Activated CD8-positive, alpha-beta memory T cell treated with anti-CD3 and anti-CD28 coated beads, Interleukin-2, amount 50 U/mL, for 24 hours (primary cell): ENCODE data around the gene HUS1.
"Not testable (repeated sequence)": the region's sequence is repeated elsewhere in the genome, so short reads cannot be mapped to it uniquely, and the experiment has no call there.

ENCODE experiments used
- DNase-seq: peaks from one replicate; pipeline ENCODE4 v3.0.0-alpha.2; 2020; ENCODE audit errors: extremely low read depth

Gene HUS1

GRCh38 chr7:47979145-47979831, at the start of gene HUS1:
Gene HUS1, minus strand, starts transcription at chr7:47979615. Its CDS starts 96 bp downstream, at chr7:47979519.
- peak; percentile 81 for DNase-seq

- no peak for DNase-seq
Measured at GRCh38 chr7:48028938-48029337, 49.5 kb upstream of the HUS1 start, which contains the start of gene SUN3. Gene SUN3, minus strand, starts transcription at chr7:48029107. Its CDS starts 169 bp downstream, at chr7:48028938.

DNA sequence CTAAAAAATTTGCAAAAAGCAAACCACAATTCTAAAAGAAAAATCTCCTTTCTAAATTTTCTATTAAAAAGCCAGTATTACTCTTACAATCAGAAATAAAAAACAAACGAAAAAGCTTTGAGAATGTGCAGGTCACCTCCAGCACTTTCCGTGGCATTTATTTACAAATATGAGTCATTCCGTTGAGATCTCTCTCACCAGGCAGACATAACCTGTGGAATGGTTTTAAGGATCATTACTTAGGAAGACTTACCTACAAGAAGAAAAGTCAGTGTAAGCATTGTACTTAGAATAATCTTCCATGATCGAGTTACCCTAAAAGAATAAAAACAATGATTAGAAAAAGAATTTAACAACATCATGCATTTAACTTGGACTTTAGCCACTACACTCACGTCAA, 46.2 kb upstream of the HUS1 start:
- DNase-seq, result no peak

GRCh38 chr7:48017674-48018073, 38.3 kb upstream of the HUS1 start:
- DNase-seq, result no peak

GRCh38 chr7:48016641-48017040, 37.2 kb upstream of the HUS1 start:
- DNase-seq, result no peak

GRCh38 chr7:48011951-48012350, 32.5 kb upstream of the HUS1 start:
- DNase-seq, result no peak

DNA sequence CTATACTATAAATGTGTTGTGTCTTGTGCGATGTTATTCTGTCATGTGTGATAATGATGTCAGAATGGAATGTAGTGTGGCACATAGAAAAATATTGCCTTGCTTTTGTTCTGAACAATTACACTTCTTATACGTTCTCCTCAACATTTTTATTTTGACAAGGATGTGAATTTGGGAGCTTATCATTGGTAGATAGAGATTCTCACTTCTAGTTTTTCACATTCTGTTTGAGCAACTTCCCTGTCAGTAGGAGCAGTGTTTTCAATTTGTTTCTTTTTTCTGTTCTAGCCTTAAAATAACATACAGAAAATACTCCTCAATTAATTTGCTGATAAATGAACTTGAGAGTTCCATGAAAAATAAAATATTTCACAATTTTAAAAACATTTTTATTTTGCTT, 31.9 kb upstream of the HUS1 start:
- no peak for DNase-seq

- no peak for DNase-seq
Measured at GRCh38 chr7:48009954-48010353, 30.5 kb upstream of the HUS1 start.

- DNase-seq, result no peak
Measured at GRCh38 chr7:48009257-48009656, 29.8 kb upstream of the HUS1 start.

GRCh38 chr7:48006866-48007265, 27.5 kb upstream of the HUS1 start:
- DNase-seq, result no peak

- DNase-seq, result no peak
Measured at GRCh38 chr7:48004638-48005037, 25.2 kb upstream of the HUS1 start.

- no peak for DNase-seq
Measured at GRCh38 chr7:48004032-48004431, 24.6 kb upstream of the HUS1 start.

GRCh38 chr7:48000164-48000563, 20.7 kb upstream of the HUS1 start:
- not testable (repeated sequence) for DNase-seq

GRCh38 chr7:47999413-47999812, 20.0 kb upstream of the HUS1 start:
- DNase-seq, result no peak

GRCh38 chr7:47992446-47992845, 13.0 kb upstream of the HUS1 start:
- no peak for DNase-seq

- DNase-seq, result peak; percentile 67
Measured at GRCh38 chr7:47991741-47992311, 12.4 kb upstream of the HUS1 start.

- no peak for DNase-seq
Measured at GRCh38 chr7:47991270-47991669, 11.9 kb upstream of the HUS1 start.

DNA sequence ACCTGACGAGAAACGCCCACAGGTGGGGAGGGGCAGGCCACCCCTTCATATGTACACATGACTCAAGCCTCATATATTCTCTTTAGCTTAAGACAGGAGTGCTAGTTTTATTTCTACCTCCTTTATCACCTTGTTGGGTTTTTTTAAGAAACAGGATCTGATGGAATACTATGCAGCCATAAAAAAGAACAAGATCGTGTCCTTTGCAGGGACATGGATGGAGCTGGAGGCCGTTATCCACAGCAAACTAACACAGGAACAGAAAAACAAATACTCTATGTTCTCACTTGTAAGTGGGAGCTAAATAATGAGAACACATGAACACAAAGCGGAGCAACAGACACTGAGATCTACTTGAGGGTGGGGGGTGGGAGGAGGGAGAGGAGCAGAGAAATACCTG, 11.2 kb upstream of the HUS1 start:
- DNase-seq, result no peak

GRCh38 chr7:47989607-47990400, 10.4 kb upstream of the HUS1 start:
- not testable (repeated sequence) for DNase-seq

DNA sequence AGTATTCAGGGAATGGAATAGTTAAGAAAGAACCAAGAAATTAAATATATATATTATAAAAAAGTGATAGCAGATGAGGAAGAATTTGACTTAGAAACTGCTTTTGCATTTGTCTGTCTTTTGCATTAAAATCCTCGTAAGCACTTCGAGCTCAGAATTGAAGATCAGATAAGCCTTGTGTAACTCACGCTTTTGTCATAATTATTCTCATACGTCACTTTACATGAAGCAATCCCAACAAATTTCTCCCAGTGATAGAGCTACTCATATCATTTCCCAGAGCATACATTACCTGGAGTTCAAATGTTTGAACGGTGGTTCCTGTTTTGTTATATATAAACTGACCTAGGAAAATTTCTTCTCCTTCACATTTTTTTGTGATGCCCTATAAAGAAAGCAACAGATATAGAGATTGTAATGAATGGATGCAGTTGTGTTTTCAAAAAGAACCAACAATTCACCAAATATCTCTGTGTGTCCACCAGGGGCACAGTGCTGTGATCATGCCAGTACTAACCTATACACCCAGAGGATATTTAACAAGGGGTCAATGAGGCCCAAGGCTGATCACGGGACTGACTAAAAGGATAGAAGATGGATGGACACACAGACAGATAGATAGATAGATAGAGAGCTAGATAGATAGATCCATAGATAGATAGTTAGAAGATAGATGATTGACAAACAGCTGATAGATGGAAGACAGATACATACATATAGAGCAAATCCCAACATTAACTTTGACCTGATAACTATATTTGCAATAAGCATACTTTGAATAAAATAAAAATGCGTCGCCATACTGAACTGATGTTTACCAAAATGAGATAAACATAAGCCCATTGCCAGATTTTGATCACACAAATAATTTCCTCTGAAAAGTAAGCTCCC, 9.3 kb upstream of the HUS1 start:
- no peak for DNase-seq

DNA sequence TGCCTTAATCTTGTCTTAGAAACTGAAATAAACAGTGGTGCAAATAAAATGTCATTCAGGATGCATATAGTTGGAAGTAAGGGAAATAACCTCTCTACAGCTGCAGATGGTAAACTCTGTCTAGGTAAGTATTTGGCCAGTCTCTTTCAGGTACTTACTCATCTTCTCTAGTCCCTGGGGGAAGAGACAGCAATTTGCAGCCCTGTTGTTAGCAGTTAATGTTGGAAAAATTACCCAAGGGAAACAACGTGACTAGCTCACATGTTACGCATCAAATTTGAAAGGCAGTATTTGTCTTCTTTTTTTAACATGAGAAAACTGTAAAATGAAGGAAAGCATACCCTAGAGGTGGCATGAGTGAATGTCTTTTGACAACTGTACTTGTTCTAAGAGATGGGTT, 3.2 kb upstream of the HUS1 start:
- no peak for DNase-seq

DNA sequence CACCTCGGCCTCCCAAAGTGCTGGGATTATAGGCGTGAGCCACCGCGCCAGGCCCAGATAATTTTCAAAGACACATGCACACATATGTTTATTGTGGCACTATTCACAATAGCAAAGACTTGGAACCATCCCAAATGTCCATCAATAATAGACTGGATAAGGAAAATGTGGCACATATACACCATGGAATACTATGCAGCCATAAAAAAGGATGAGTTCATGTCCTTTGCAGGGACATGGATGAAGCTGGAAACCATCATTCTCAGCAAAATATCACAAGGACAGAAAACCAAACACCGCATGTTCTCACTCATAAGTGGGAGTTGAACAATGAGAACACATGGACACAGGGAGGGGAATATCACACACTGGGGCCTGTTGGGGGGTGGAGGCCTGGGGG, 1.2 kb upstream of the HUS1 start:
- DNase-seq, result not testable (repeated sequence)
